Ishikawa (cell line): ENCODE results near the gene SERTAD2.

Experiments
- CEBPB ChIP-seq: IDR thresholded peaks from 2 replicates; pipeline ENCODE4 v1.6.1; 2012
- CREB1 ChIP-seq: IDR thresholded peaks from 2 replicates; pipeline ENCODE4 v1.6.1; 2012; ENCODE audit warnings: low read depth
- EGR1 ChIP-seq: IDR thresholded peaks from 2 replicates; pipeline ENCODE4 v1.6.1; 2012
- EP300 ChIP-seq: IDR thresholded peaks from 2 replicates; pipeline ENCODE4 v1.6.1; 2012; ENCODE audit warnings: borderline replicate concordance
- FOXM1 ChIP-seq: IDR thresholded peaks from 2 replicates; pipeline ENCODE4 v1.6.1; 2012; ENCODE audit warnings: low read depth, borderline replicate concordance
- MAX ChIP-seq: IDR thresholded peaks from 2 replicates; pipeline ENCODE4 v1.6.1; 2012
- NFIC ChIP-seq: IDR thresholded peaks from 2 replicates; pipeline ENCODE4 v1.6.1; 2012
- RAD21 ChIP-seq: IDR thresholded peaks from 2 replicates; pipeline ENCODE4 v1.6.1; 2012; ENCODE audit warnings: low read depth
- REST ChIP-seq: IDR thresholded peaks from 2 replicates; pipeline ENCODE4 v1.6.1; 2012; ENCODE audit warnings: low read depth, mild to moderate bottlenecking
- TAF1 ChIP-seq: IDR thresholded peaks from 2 replicates; pipeline ENCODE4 v1.6.1; 2012; ENCODE audit warnings: low read depth, mild to moderate bottlenecking
- TCF12 ChIP-seq: IDR thresholded peaks from 2 replicates; pipeline ENCODE4 v1.6.1; 2012; ENCODE audit warnings: low read depth
- TEAD4 ChIP-seq: IDR thresholded peaks from 2 replicates; pipeline ENCODE4 v1.6.1; 2012
- USF1 ChIP-seq: IDR thresholded peaks from 2 replicates; pipeline ENCODE4 v1.6.1; 2012
- YY1 ChIP-seq: IDR thresholded peaks from 2 replicates; pipeline ENCODE4 v1.6.1; 2012; ENCODE audit warnings: low read depth
- ZBTB7A ChIP-seq: IDR thresholded peaks from 2 replicates; pipeline ENCODE4 v1.6.1; 2012; ENCODE audit warnings: low read depth

Gene SERTAD2

GRCh38 chr2:64668542-64668941, 14.8 kb upstream of the SERTAD2 start:
- TF ChIP-seq RAD21 (no peak), CREB1 (no peak), FOXM1 (no peak), TAF1 (no peak), NFIC (no peak), MAX (no peak), REST (no peak), YY1 (no peak), ZBTB7A (no peak)

GRCh38 chr2:64667535-64667934, 13.8 kb upstream of the SERTAD2 start:
- TF ChIP-seq ZBTB7A = no peak
- TF ChIP-seq CEBPB = no peak
- no peak for TF ChIP-seq MAX
- no peak for TF ChIP-seq YY1
- peak; percentile 20; the same call in 1 of the 2 replicates for TF ChIP-seq REST
- TF ChIP-seq TCF12 = no peak
- TF ChIP-seq EP300 = no peak
- no peak for TF ChIP-seq TEAD4

GRCh38 chr2:64666810-64667438, 13.2 kb upstream of the SERTAD2 start:
- TF ChIP-seq TAF1 (no peak), TEAD4 (no peak), EP300 (no peak), ZBTB7A (no peak), REST (no peak), MAX (no peak), USF1 (no peak), YY1 (no peak), TCF12 (no peak), CREB1 (no peak), EGR1 (no peak), FOXM1 (no peak), CEBPB (no peak), NFIC (no peak), RAD21 (no peak)

- TF ChIP-seq USF1 (no peak), YY1 (no peak)
Measured at GRCh38 chr2:64665709-64666108, 12.0 kb upstream of the SERTAD2 start.

GRCh38 chr2:64663402-64663801, 9.7 kb upstream of the SERTAD2 start:
- TF ChIP-seq RAD21 (no peak), EP300 (no peak), TCF12 (no peak), CEBPB (no peak), ZBTB7A (no peak), NFIC (no peak), EGR1 (no peak), MAX (no peak), FOXM1 (no peak), TAF1 (no peak)
